ENCODE measurements around the gene ADGRF5.

Gene ADGRF5

DNA sequence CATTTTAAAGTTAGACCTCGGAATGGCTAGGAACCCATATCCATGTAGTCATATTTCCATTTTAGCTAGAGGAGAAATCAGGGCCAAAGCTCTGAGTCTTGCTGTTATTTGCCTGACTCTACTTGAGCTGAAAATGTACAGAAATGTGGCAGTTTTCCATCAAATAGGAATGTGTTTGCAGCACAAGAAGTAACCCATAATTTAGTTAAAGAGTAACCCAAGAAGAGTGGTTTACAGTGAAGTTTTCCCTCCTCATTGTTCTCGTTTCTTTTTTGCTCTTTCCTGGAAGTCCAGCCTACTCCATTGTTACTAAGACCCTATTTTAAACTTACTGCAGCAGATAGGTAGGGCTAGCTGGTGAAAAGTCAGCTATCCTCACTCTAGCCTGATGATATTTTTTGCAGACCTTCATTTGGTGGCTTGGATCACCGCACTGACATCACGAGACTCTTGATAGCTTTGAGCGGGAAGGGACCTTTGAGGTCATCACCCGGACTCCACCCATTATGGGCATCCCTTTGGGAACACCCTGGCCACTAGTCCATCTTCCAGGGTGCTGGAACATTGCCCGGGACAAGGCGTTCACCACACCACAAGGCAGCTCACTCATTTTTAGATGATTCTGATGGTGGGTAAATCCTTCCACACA is 28.0 kb upstream of the ADGRF5 start:
- Histone ChIP-seq H3F3A (ENCODE audit: low read depth) (no peaks in the 10 kb centered on the region), H3K79me2 (ENCODE audit: insufficient read depth, low read length) (no peaks in the 10 kb centered on the region), H3K9ac (ENCODE audit: low read depth, low read length, poor library complexity, severe bottlenecking) (no peak overlapping the region), H3K27me3 (ENCODE audit: insufficient read depth, low read length, poor library complexity, severe bottlenecking) (no peaks in the 10 kb centered on the region), H3K4me3 (ENCODE audit: low read length, poor library complexity, severe bottlenecking) (no peak overlapping the region), H4K20me1 (ENCODE audit: insufficient read depth, low read length, poor library complexity, severe bottlenecking) (no peaks in the 10 kb centered on the region), H3K9me3 (ENCODE audit: insufficient read depth, low read depth, low read length) (no peaks in the 10 kb centered on the region), H3K4me2 (ENCODE audit: low read depth, low read length, poor library complexity, severe bottlenecking) (no peak overlapping the region), H3K4me1 (ENCODE audit: insufficient read depth, low read length, poor library complexity, severe bottlenecking) (no peaks in the 10 kb centered on the region), H3K9me2 (replicated peaks; ENCODE audit: low read depth, low read length) (no peaks in the 10 kb centered on the region), H2AFZ (ENCODE audit: low read length) (no peak overlapping the region), H3K36me3 (ENCODE audit: insufficient read depth, low read length) (no peaks in the 10 kb centered on the region)
- TF ChIP-seq EZH2phosphoT487 (IDR thresholded peaks at IDR 0.05; ENCODE audit: borderline replicate concordance) = no peak
- TF ChIP-seq, protein P1, sequence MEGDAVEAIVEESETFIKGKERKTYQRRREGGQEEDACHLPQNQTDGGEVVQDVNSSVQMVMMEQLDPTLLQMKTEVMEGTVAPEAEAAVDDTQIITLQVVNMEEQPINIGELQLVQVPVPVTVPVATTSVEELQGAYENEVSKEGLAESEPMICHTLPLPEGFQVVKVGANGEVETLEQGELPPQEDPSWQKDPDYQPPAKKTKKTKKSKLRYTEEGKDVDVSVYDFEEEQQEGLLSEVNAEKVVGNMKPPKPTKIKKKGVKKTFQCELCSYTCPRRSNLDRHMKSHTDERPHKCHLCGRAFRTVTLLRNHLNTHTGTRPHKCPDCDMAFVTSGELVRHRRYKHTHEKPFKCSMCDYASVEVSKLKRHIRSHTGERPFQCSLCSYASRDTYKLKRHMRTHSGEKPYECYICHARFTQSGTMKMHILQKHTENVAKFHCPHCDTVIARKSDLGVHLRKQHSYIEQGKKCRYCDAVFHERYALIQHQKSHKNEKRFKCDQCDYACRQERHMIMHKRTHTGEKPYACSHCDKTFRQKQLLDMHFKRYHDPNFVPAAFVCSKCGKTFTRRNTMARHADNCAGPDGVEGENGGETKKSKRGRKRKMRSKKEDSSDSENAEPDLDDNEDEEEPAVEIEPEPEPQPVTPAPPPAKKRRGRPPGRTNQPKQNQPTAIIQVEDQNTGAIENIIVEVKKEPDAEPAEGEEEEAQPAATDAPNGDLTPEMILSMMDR (conservative IDR thresholded peaks at IDR 0.05; ENCODE audit: low read length) = no peak

DNA sequence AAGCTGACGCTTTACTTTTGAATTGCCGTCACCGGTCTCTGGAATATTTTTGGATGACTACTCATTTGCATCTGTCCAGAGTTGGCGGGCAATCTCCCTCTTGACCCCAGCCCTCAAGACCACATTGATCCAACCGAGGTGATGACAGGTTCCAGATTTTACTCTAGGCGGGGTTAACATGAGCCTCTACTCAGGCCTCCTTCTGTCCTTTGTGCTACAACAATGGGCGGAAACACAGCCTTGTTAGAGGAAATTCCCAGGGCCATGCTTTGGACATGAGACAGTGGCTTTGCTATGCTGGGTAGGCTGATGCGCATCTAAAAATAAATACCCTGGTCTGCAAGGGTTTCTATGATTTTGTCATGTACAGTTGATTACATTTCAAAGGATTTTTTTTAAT is 27.0 kb upstream of the ADGRF5 start:
- Histone ChIP-seq H3K4me1 (ENCODE audit: insufficient read depth, low read length, poor library complexity, severe bottlenecking) (no peaks in the 10 kb centered on the region), H3K79me2 (ENCODE audit: insufficient read depth, low read length) (no peaks in the 10 kb centered on the region), H3K9ac (ENCODE audit: low read depth, low read length, poor library complexity, severe bottlenecking) (no peak overlapping the region), H3K27me3 (ENCODE audit: insufficient read depth, low read length, poor library complexity, severe bottlenecking) (no peaks in the 10 kb centered on the region), H3K9me2 (replicated peaks; ENCODE audit: low read depth, low read length) (no peaks in the 10 kb centered on the region), H3K4me2 (ENCODE audit: low read depth, low read length, poor library complexity, severe bottlenecking) (no peak overlapping the region), H3K4me3 (ENCODE audit: low read length, poor library complexity, severe bottlenecking) (no peak overlapping the region), H4K20me1 (ENCODE audit: insufficient read depth, low read length, poor library complexity, severe bottlenecking) (no peaks in the 10 kb centered on the region), H3K9me3 (ENCODE audit: insufficient read depth, low read depth, low read length) (no peaks in the 10 kb centered on the region), H3F3A (ENCODE audit: low read depth) (no peaks in the 10 kb centered on the region), H3K36me3 (ENCODE audit: insufficient read depth, low read length) (no peaks in the 10 kb centered on the region), H2AFZ (ENCODE audit: low read length) (no peak overlapping the region)
- TF ChIP-seq EZH2phosphoT487 (IDR thresholded peaks at IDR 0.05; ENCODE audit: borderline replicate concordance) = no peak
- TF ChIP-seq, protein P1 (conservative IDR thresholded peaks at IDR 0.05; ENCODE audit: low read length) = no peak

DNA sequence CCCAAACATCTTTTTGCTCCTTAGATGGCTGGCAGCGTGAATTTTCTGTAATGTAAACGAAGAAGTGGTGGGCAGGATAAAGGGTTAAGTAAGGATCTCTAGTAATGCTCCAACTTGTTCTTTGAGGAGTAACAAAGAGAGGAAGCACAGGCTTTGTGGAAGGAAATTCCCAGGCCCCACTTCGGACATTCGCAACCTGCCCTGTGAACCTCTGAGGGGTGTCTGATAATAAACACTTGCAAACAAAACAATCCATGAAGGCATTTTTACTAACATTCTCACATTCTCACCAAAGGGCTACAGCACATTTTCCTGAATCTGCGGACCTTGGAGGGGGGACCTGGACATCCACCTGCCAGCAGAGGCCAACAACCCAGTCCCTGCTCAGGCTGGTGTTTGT is 25.8 kb upstream of the ADGRF5 start:
- H3K9ac ChIP-seq (ENCODE audit: low read depth, low read length, poor library complexity, severe bottlenecking) = no peak overlapping the region
- no peaks in the 10 kb centered on the region for H3K79me2 ChIP-seq (ENCODE audit: insufficient read depth, low read length)
- no peaks in the 10 kb centered on the region for H3K36me3 ChIP-seq (ENCODE audit: insufficient read depth, low read length)
- TF ChIP-seq, protein P1 (conservative IDR thresholded peaks at IDR 0.05; ENCODE audit: low read length) = no peak
- no peak for TF ChIP-seq EZH2phosphoT487 (IDR thresholded peaks at IDR 0.05; ENCODE audit: borderline replicate concordance)
- no peaks in the 10 kb centered on the region for H3K9me2 ChIP-seq (replicated peaks; ENCODE audit: low read depth, low read length)
- H2AFZ ChIP-seq (ENCODE audit: low read length) = no peak overlapping the region
- H3K4me3 ChIP-seq (ENCODE audit: low read length, poor library complexity, severe bottlenecking) = no peak overlapping the region
- H3K4me2 ChIP-seq (ENCODE audit: low read depth, low read length, poor library complexity, severe bottlenecking) = no peak overlapping the region
- H3K4me1 ChIP-seq (ENCODE audit: insufficient read depth, low read length, poor library complexity, severe bottlenecking) = no peaks in the 10 kb centered on the region
- no peaks in the 10 kb centered on the region for H3F3A ChIP-seq (ENCODE audit: low read depth)
- no peaks in the 10 kb centered on the region for H3K9me3 ChIP-seq (ENCODE audit: insufficient read depth, low read depth, low read length)
- H3K27me3 ChIP-seq (ENCODE audit: insufficient read depth, low read length, poor library complexity, severe bottlenecking) = no peaks in the 10 kb centered on the region
- H4K20me1 ChIP-seq (ENCODE audit: insufficient read depth, low read length, poor library complexity, severe bottlenecking) = no peaks in the 10 kb centered on the region

Measured in Loucy (cell line).